WTC11 (cell line): ENCODE data around the gene HOXB6. TPM values are rescaled to one million over a fixed set of nuclear protein-coding genes. Genes with fewer than 3 reads are reported as not detected.

ENCODE experiments used
- ATAC-seq: fragments of 200-7000 bp; cut with Tn5 transposase; 2 replicates; pipeline ENCODE4 v1.10.0; 2021; ENCODE audit warnings: mild to moderate bottlenecking, moderate library complexity
- CTCF ChIA-PET: fragments of 300-600 bp; sonication (Branson Sonifier 250); formaldehyde crosslinking; loops from one replicate; lab custom pipeline; 2021; ENCODE audit warnings: antibody characterized with exemption; lab: Charles Lee
- POLR2A ChIA-PET: fragments of 350-600 bp; sonication (Branson Sonifier 250); formaldehyde crosslinking; loops from one replicate; lab custom pipeline; 2021; ENCODE audit warnings: antibody characterized with exemption; lab: Charles Lee
- DNase-seq: peaks from one replicate; pipeline ENCODE4 v3.0.0; 2021; ENCODE audit warnings: low spot score
- H3K27ac Mint-ChIP-seq: 2 replicates; pipeline ENCODE4 v1.8.0; 2021; ENCODE audit warnings: mixed read lengths
- H3K27me3 Mint-ChIP-seq: 2 replicates; pipeline ENCODE4 v1.8.0; 2021; ENCODE audit warnings: low read depth, mild to moderate bottlenecking, moderate library complexity, mixed read lengths
- H3K36me3 Mint-ChIP-seq: 2 replicates; pipeline ENCODE4 v1.8.0; 2021; ENCODE audit warnings: mixed read lengths
- H3K4me1 Mint-ChIP-seq: 2 replicates; pipeline ENCODE4 v1.8.0; 2022; ENCODE audit warnings: mixed read lengths
- H3K4me3 Mint-ChIP-seq: 2 replicates; pipeline ENCODE4 v1.8.0; 2021; ENCODE audit warnings: mild to moderate bottlenecking, moderate library complexity, mixed read lengths
- H3K9me3 Mint-ChIP-seq: 2 replicates; pipeline ENCODE4 v1.8.0; 2021; ENCODE audit warnings: mixed read lengths
- CREB1 ChIP-seq: sonication (generic); formaldehyde crosslinking; IDR thresholded peaks from 2 replicates; pipeline ENCODE4 v1.8.0; 2023; ENCODE audit warnings: mild to moderate bottlenecking, missing genetic modification reagents
- FOXJ3 ChIP-seq: sonication (generic); formaldehyde crosslinking; IDR thresholded peaks from 2 replicates; pipeline ENCODE4 v1.9.0; 2021; ENCODE audit warnings: missing genetic modification reagents, mild to moderate bottlenecking, borderline replicate concordance
- GTF2I ChIP-seq: fragments of 250-450 bp; sonication (Bioruptor Pico); conservative IDR thresholded peaks from 2 replicates; pipeline ENCODE4 v1.4.0; 2021; ENCODE audit warnings: mild to moderate bottlenecking
- HMGA2 ChIP-seq: fragments of 250-450 bp; sonication (Bioruptor Pico); IDR thresholded peaks from 2 replicates; pipeline ENCODE4 v1.4.0; 2021; ENCODE audit warnings: mild to moderate bottlenecking, moderate library complexity
- NR3C1 ChIP-seq: sonication (generic); formaldehyde crosslinking; conservative IDR thresholded peaks from 2 replicates; pipeline ENCODE4 v1.8.1; 2023; ENCODE audit warnings: low read depth, mild to moderate bottlenecking, missing genetic modification reagents
- RORB ChIP-seq: fragments of 250-450 bp; sonication (Bioruptor Pico); IDR thresholded peaks from 2 replicates; pipeline ENCODE4 v1.9.0; 2021; ENCODE audit warnings: mild to moderate bottlenecking
- SMAD4 ChIP-seq: sonication (generic); formaldehyde crosslinking; IDR thresholded peaks from 2 replicates; pipeline ENCODE4 v1.8.0; 2022; ENCODE audit warnings: mild to moderate bottlenecking, missing genetic modification reagents
- TCF7 ChIP-seq: sonication (generic); formaldehyde crosslinking; IDR thresholded peaks from 2 replicates; pipeline ENCODE4 v1.8.0; 2022; ENCODE audit warnings: mild to moderate bottlenecking, low read depth, missing genetic modification reagents, moderate library complexity
- TEAD4 ChIP-seq: sonication (generic); formaldehyde crosslinking; IDR thresholded peaks from 2 replicates; pipeline ENCODE4 v1.8.0; 2022; ENCODE audit warnings: mild to moderate bottlenecking, missing genetic modification reagents
- ZNF138 ChIP-seq: sonication (generic); formaldehyde crosslinking; conservative IDR thresholded peaks from 2 replicates; pipeline ENCODE4 v1.8.1; 2022; ENCODE audit warnings: mild to moderate bottlenecking, moderate library complexity, missing genetic modification reagents
- total RNA-seq: library from RNA; stranded (reverse); gene quantifications from 3 replicates; pipeline ENCODE4 v1.2.3, GENCODE V29; 2021
- TF ChIP-seq, protein P1 (sequence below): fragments of 250-450 bp; sonication (Bioruptor Pico); conservative IDR thresholded peaks from 2 replicates; pipeline ENCODE4 v1.9.0; 2021; ENCODE audit warnings: mild to moderate bottlenecking
- TF ChIP-seq, protein P2 (sequence below): sonication (generic); formaldehyde crosslinking; IDR thresholded peaks from 2 replicates; pipeline ENCODE4 v1.8.1; 2023; ENCODE audit warnings: mild to moderate bottlenecking, missing genetic modification reagents, moderate library complexity
- TF ChIP-seq, protein P3 (sequence below): sonication (generic); formaldehyde crosslinking; IDR thresholded peaks from 2 replicates; pipeline ENCODE4 v1.8.1; 2023; ENCODE audit warnings: mild to moderate bottlenecking, missing genetic modification reagents
- TF ChIP-seq, protein P4 (sequence below): fragments of 250-450 bp; sonication (Bioruptor Pico); IDR thresholded peaks from 2 replicates; pipeline ENCODE4 v1.9.0; 2021; ENCODE audit warnings: mild to moderate bottlenecking
- TF ChIP-seq, protein P5 (sequence below): sonication (generic); formaldehyde crosslinking; IDR thresholded peaks from 2 replicates; pipeline ENCODE4 v1.8.1; 2022; ENCODE audit warnings: mild to moderate bottlenecking, moderate library complexity, missing genetic modification reagents
- TF ChIP-seq, protein P6 (sequence below): sonication (generic); formaldehyde crosslinking; IDR thresholded peaks from 2 replicates; pipeline ENCODE4 v1.8.1; 2023; ENCODE audit warnings: mild to moderate bottlenecking, missing genetic modification reagents

Gene HOXB6
- total RNA-seq, 1 experiment from 2014 or later: not detected

DNA sequence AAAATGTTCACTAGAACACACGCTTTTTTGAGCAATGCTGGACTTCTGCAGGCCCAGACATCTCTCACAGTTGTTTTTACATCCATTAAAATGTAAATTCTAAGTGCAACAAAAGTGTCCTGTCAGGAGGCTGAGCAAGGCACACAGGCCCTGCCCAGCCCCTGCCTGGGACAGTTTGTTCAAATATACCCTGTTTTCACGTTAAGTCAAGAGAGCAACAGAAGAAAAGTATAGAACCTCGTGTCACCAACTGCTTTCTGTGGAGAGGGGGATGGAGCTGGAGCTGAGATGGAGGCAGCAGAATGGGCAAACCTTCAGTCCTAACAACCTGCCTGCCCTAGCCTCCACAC, 55.5 kb downstream of the HOXB6 start:
- DNase-seq (no peak), ATAC-seq (no peak)
- H3K9me3 Mint-ChIP-seq: no peaks in the 10 kb centered on the region
- no peaks in the 10 kb centered on the region for H3K36me3 Mint-ChIP-seq
- CTCF ChIA-PET: interaction anchor here (0.9 to 1.8 kb wide), 4 partner anchors 9 to 71 kb away, joined by 3 to 5 read pairs (median 3); no protein-coding TSS in a partner anchor
- POLR2A ChIA-PET: interaction anchor here (0.6 kb wide), 1 partner anchor 21 kb away, joined by 4 read pairs; no protein-coding TSS in a partner anchor
- no peak overlapping the region for H3K4me3 Mint-ChIP-seq
- H3K4me1 Mint-ChIP-seq: peaks cover 65% of the 10 kb centered on the region
- TF ChIP-seq, protein P1, sequence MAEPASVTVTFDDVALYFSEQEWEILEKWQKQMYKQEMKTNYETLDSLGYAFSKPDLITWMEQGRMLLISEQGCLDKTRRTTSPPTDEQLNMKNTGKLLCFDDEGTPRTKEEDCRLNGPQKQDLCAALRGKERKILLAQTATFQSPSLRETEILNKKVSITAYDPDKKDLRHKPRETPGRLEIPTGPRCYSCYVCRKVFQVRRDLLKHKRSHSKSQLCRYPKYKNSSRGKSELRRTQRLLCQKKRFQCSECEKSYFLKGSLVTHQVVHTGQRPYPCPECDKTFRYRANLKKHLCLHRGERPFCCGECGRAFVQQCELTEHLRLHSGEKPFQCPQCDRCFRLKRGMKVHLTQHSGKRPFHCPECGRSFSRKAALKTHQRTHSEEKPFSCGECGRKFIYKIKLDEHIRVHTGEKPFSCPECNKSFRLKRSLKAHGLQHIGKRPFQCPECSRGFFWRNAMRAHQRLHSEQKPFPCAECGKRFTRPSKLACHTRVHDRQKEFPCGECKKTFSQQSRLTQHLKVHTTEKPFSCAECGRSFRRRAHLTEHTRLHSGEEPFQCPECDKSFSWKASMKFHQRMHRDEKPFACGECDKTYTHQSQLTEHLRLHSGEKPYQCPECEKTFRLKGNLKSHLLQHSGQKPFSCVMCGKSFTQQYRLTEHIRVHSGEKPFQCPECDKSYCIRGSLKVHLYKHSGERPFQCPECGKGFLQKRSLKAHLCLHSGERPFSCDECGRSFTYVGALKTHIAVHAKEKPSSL (CRISPR knock-in tag): no peak
- TF ChIP-seq NR3C1 (CRISPR knock-in tag): no peak
- TF ChIP-seq, protein P2, sequence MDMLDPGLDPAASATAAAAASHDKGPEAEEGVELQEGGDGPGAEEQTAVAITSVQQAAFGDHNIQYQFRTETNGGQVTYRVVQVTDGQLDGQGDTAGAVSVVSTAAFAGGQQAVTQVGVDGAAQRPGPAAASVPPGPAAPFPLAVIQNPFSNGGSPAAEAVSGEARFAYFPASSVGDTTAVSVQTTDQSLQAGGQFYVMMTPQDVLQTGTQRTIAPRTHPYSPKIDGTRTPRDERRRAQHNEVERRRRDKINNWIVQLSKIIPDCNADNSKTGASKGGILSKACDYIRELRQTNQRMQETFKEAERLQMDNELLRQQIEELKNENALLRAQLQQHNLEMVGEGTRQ (CRISPR knock-in tag): no peak
- TF ChIP-seq, protein P3, sequence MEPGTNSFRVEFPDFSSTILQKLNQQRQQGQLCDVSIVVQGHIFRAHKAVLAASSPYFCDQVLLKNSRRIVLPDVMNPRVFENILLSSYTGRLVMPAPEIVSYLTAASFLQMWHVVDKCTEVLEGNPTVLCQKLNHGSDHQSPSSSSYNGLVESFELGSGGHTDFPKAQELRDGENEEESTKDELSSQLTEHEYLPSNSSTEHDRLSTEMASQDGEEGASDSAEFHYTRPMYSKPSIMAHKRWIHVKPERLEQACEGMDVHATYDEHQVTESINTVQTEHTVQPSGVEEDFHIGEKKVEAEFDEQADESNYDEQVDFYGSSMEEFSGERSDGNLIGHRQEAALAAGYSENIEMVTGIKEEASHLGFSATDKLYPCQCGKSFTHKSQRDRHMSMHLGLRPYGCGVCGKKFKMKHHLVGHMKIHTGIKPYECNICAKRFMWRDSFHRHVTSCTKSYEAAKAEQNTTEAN (CRISPR knock-in tag): no peak
- TF ChIP-seq SMAD4: no peak
- no peak for TF ChIP-seq FOXJ3 (CRISPR knock-in tag)
- TF ChIP-seq, protein P4, sequence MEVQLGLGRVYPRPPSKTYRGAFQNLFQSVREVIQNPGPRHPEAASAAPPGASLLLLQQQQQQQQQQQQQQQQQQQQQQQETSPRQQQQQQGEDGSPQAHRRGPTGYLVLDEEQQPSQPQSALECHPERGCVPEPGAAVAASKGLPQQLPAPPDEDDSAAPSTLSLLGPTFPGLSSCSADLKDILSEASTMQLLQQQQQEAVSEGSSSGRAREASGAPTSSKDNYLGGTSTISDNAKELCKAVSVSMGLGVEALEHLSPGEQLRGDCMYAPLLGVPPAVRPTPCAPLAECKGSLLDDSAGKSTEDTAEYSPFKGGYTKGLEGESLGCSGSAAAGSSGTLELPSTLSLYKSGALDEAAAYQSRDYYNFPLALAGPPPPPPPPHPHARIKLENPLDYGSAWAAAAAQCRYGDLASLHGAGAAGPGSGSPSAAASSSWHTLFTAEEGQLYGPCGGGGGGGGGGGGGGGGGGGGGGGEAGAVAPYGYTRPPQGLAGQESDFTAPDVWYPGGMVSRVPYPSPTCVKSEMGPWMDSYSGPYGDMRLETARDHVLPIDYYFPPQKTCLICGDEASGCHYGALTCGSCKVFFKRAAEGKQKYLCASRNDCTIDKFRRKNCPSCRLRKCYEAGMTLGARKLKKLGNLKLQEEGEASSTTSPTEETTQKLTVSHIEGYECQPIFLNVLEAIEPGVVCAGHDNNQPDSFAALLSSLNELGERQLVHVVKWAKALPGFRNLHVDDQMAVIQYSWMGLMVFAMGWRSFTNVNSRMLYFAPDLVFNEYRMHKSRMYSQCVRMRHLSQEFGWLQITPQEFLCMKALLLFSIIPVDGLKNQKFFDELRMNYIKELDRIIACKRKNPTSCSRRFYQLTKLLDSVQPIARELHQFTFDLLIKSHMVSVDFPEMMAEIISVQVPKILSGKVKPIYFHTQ (CRISPR knock-in tag): no peak
- TF ChIP-seq CREB1 (CRISPR knock-in tag): no peak
- no peak for TF ChIP-seq RORB (CRISPR knock-in tag)
- no peak for TF ChIP-seq ZNF138 (CRISPR knock-in tag)
- no peak for TF ChIP-seq TEAD4 (CRISPR knock-in tag)
- no peak for TF ChIP-seq GTF2I (CRISPR knock-in tag)
- TF ChIP-seq, protein P5, sequence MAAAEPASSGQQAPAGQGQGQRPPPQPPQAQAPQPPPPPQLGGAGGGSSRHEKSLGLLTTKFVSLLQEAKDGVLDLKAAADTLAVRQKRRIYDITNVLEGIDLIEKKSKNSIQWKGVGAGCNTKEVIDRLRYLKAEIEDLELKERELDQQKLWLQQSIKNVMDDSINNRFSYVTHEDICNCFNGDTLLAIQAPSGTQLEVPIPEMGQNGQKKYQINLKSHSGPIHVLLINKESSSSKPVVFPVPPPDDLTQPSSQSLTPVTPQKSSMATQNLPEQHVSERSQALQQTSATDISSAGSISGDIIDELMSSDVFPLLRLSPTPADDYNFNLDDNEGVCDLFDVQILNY: no peak
- TF ChIP-seq, protein P6, sequence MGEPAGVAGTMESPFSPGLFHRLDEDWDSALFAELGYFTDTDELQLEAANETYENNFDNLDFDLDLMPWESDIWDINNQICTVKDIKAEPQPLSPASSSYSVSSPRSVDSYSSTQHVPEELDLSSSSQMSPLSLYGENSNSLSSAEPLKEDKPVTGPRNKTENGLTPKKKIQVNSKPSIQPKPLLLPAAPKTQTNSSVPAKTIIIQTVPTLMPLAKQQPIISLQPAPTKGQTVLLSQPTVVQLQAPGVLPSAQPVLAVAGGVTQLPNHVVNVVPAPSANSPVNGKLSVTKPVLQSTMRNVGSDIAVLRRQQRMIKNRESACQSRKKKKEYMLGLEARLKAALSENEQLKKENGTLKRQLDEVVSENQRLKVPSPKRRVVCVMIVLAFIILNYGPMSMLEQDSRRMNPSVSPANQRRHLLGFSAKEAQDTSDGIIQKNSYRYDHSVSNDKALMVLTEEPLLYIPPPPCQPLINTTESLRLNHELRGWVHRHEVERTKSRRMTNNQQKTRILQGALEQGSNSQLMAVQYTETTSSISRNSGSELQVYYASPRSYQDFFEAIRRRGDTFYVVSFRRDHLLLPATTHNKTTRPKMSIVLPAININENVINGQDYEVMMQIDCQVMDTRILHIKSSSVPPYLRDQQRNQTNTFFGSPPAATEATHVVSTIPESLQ: no peak
- TF ChIP-seq HMGA2 (CRISPR knock-in tag): no peak
- no peak for TF ChIP-seq TCF7
- peaks cover 100% of the 10 kb centered on the region; the same call in 1 of the 2 replicates for H3K27me3 Mint-ChIP-seq
- H3K27ac Mint-ChIP-seq: no peak overlapping the region
